Stimulated activated CD4-positive, alpha-beta T cell treated with anti-CD3 and anti-CD28 coated beads, TNF-alpha, amount 100 ng/mL, for 1 hour (primary cell): Measurements from ENCODE around the gene ROBO1.

ENCODE experiments used
- DNase-seq, 3 donors: peaks; one replicate each; pipeline ENCODE4 v3.0.0-alpha.2; 2020; ENCODE audit warnings: low read depth in 3 of 3, low spot score in 1 of 3

ROBO1 gene

DNA sequence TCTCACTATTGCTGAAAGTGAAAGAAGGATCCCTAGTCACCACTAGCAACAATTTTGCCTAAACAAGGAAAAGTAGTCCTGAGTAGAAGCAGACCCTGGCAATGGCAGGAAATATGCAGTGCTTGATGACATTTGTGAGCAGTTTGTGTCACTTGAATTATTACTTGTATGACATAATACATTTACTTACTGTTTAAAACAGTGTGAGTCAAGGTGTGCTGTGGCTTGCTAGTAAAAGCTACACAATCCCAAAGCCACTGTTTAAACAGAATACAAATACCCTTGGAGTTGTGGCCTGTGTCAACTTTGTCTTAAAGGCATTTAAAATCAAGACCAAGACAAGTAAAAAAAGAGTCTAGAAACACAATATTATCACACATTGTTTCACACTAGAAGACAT lies 775.4 kb downstream of the ROBO1 start:
- no peak for DNase-seq

GRCh38 chr3:78991656-78992055 lies 776.1 kb downstream of the ROBO1 start:
- DNase-seq: no peak

DNA sequence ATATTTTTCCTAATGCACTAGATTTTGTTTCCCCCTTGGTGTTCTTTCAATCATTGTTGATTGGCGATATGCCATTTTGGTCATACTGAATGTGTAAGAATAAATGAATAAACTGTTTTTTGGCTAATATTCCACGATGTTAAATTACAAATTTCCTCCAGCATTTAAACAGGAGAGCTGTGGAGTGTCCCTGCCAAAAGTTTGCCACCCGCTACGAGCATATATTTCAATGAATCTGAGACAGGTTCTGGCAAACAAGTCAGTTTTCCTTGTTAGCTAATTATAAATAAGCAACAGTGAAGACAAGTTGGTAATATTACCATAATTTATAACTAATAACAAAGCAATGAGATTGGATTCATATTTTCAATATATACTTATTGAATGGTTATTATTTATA lies 777.6 kb downstream of the ROBO1 start:
- no peak for DNase-seq

DNA sequence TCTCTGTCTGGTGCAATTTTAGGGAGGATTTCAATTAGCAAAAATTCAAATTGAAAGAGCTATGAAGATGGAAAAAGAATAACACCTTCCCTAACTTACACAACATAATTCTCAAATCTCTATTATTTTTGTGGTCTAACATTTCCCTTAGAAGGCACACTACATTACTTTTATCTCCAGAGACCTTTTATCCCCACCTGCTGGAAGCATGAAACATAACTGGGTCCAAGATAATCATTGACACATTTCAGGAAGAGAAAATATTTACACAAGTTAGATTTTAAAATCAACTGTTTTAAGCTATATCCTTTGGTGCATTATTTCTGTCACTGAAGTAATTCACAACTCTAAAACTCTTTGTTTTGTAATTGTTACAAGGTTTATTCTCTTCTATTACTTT lies 779.5 kb downstream of the ROBO1 start:
- no peak for DNase-seq

DNA sequence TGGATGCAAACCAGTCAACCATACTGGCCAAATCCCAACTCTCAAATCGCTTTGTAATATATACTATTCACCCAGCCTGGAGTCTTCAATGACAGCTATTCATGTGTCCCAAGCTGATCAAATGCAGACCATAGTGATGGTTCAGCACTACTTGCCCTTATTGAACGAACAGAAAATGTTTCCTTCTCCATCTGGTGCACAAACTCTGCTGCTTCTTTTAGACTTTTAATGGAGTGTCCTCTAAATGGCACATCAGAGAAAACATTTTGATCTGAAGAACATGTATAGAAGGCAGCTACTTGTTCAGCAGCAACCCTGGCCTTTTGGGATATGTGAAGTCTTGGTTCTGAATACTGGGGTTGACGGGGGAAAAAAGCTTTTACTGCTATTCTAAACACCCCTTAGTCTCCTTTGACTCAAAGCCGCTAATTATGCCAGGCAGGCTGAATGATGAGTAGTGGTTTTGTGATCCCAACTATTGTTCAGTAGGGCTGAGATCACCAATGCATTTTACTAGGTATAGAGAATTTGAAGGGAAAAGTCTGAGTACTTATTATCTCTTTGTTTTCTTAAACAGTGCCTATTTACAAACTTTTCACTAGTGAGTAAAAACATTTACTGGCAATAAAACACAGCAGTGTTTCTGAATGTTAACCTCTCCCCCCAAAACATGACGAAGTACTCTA lies 781.2 kb downstream of the ROBO1 start:
- no peak for DNase-seq

DNA sequence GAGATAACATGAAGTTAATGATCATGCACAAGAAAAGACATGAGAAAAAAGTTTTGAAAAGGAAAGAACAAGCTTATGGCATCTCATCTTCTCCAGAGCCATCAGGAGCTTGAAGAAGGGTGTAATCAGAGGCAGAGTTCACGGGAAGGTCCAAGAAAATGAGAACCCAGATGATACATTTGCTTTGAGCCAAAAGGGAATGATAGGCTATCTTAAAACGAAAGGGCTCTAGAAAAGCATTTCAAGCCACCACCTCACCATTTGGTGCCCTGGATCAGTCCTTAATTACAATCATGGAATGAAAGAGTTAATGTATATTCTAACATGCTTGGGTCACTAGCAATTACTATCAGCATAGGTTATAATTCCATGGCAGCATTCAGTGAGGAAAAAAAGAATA lies 781.8 kb downstream of the ROBO1 start:
- DNase-seq: no peak

DNA sequence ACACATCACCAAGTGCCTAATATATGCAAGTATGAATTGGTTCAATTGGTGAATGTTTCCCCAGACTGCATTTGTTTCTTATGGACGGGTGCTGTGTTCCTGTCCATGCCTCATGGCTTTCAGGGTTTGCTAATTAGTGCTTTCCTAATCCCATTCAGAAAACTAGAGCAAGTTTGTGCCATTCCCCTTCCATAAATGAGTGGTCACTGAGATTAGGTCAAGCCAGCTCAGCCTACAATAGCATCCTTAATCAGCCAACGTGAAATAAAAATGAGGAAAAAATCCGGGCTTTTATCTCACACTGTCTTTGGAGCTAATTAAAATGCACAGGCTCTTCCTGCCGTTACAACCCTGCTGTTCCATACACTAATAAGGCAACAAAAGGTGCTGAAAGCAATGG lies 788.8 kb downstream of the ROBO1 start:
- no peak for DNase-seq

DNA sequence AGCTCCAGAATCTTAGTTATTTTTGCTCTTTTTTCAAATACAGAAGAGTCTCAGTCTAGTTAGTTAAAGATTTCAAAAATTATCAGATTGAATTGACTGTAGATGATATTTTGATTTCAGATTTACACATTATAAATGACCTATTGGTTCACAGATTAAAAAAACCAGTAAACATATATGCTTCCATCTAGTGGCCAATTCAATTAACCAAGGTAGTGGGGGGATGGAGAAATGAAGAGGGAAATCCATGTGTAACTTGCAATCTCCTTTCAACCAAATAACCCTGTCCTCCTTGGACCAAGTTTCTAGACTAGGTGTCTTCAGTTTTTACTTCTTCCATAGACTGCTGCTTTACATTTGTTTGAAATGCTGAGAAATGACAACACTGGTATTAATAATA lies 789.8 kb downstream of the ROBO1 start:
- DNase-seq: no peak

DNA sequence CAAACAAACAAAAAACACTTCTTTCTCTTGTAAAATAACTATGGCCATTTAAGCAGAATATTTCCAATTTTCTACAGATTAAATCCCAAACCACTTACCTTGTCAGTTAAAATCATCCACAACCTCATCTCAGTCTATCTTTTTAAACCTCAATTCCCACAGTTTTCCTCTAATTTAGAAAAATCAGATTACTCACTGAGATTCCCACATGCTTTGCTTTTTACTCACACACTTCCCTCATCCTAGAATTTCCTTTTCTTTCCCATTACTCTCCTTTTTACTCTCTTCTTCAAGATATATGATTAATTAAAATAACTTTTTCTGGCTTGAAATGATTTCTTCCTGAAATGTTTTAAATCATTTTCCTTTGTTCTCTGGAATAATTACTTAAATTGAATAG lies 790.7 kb downstream of the ROBO1 start:
- no peak for DNase-seq

DNA sequence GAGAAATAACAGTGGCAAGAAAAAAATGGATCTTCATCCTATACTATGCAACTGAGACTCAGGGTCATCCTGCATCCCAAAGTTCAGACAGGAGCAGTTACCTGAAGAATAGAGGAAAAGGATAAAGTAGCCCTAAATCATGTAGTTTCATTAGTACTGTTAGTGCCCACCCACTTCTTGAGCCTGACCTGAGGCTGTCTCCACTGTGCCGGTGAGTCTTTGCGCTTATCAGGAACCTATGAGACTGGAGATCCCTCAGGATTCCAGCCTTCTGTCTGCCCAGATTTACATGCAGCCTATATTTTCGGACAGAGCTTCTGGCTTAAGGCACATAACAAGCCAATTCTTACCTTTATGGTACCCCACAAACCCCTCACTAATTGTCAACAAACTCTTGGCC lies 791.6 kb downstream of the ROBO1 start:
- DNase-seq: no peak

DNA sequence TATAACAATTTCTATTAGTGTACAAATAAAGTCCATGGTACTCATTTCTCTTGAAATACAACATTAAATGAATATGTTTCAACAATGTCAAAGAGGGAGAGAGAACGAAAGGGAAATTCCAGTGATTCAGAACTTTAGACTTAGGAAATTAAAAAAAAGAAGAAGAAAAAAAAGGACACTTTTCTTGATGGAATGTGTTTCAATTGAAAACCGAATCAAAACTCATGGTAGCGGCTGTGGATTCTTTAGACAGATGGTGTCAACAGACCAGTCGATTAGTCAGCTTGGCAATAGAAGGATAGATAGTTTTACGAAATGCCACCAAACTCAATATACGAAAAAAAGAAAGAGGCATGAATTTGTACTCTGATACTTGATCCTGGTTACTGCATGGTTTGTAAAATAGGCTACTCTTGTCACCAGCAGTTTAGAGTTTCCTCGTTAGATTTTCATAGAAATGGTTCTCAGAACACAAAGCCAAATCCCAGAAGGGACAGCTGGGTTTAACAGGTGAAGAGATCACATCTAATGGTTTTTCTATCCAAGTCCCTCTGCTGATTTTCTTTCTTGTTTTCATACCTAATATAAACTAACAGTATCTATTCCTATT lies 793.5 kb downstream of the ROBO1 start:
- DNase-seq: no peak

GRCh38 chr3:78972617-78973301 lies 795.0 kb downstream of the ROBO1 start:
- DNase-seq: no peak

DNA sequence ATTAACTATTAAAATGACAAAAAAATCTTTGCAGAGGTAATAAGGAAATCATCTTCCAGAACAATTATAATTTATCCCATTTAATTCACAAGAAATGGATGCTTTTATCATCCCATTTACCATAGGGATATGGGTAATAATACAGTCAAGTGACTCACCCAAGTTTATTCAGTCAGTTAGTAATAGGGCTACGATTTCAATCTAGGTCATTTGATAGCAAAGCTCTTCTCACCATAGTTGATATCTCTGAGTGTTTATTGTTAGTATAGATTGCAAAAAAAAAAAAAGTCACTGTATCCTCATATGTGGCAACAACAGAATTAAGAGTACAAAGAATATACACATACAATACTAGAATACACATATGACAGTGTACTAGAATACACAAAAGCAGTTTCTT lies 797.1 kb downstream of the ROBO1 start:
- DNase-seq: no peak

- no peak for DNase-seq
Observed at GRCh38 chr3:78969483-78969882, 798.3 kb downstream of the ROBO1 start.

GRCh38 chr3:78967061-78967460 lies 800.7 kb downstream of the ROBO1 start:
- no peak for DNase-seq

DNA sequence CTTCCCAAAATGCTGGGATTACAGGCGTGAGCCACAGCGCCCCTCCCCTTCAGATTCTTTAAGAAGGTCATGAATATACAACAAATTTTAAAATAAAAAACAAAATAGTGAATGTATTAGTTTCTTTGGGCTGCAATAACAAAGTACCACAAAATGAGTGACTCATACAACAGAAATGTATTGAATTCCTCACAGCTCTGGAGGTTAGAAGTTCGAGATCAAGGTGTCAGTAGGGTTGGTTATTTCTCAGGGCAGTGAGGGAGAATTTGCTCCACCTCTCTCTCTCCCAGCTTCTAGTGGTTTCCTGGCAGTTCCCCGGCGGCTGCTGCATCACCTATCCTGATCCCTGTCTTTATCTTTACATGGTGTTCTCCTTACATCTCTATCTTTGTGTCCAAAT lies 804.0 kb downstream of the ROBO1 start:
- DNase-seq: no peak

DNA sequence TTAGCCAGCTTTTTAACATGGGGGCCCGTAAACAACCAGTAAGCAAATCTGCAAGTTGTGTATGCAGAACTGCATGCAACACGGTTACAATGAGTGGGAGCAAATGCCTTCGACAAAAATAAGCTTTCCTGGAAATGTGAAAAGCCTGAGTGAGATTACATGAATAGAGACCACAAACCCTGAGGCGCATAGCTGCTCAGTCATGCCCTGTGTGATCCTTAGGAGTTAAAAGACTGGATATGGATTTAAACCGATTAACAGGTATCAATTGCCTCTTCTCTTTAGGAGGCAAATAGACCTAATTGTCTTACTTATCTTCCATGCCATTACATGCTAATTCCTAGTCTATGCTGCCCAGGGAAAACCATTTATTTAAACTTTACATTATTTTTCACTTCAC lies 810.3 kb downstream of the ROBO1 start:
- DNase-seq: no peak

- no peak for DNase-seq
Observed at GRCh38 chr3:78951342-78951945, 816.4 kb downstream of the ROBO1 start.

GRCh38 chr3:78941587-78941986 lies 826.2 kb downstream of the ROBO1 start:
- DNase-seq: no peak

GRCh38 chr3:78940626-78941025 lies 827.2 kb downstream of the ROBO1 start:
- DNase-seq: no peak

- no peak for DNase-seq
Observed at GRCh38 chr3:78940128-78940527, 827.7 kb downstream of the ROBO1 start.

- no peak for DNase-seq
Observed at GRCh38 chr3:78937475-78937874, 830.3 kb downstream of the ROBO1 start.
